Heart left ventricle (tissue), 13 donors: ENCODE data around the gene ZSWIM2.

Experiments
- CTCF ChIP-seq, 12 donors: fragments of 200-600 bp; sonication (generic) in 4 of 12; IDR thresholded peaks; one replicate each; pipeline versions ENCODE4 v1.5.0 to v1.8.0; 2018 to 2022; ENCODE audit warnings: antibody characterized with exemption in 12 of 12, mild to moderate bottlenecking in 5 of 12
- POLR2A ChIP-seq, 2 donors: fragments of 450-650 bp; IDR thresholded peaks; one replicate each; pipeline ENCODE4 v1.6.1; 2017; ENCODE audit warnings: antibody characterized with exemption in 2 of 2, mild to moderate bottlenecking in 2 of 2, moderate library complexity in 2 of 2
- donor health status: ischemic (EF 13 %, LVEDD 7.1; RV severe dilation, severe dysfunction).
- donor health status: DM: no; HTN: yes; CAD: no.
- donor health status: DM: no; HTN: no; CAD: no.
- donor health status: ischemic (EF 25% LVEDD 6.9; RV normal size, moderate dysfunction).
- donor health status: ischemic (EF 25% LVEDD 5.7; RV mildly dilated, moderate dysfunction).
- donor health status: ischemic (EF 35%, LVEDD 5.7; RV mildly dilated, moderate dysfunction).
- donor health status: nonischemic (EF 11% LVEDD 7.7; RV severe dilation, severe dysfunction).
- donor health status: DM: yes; HTN: yes; CAD: no.
- donor health status: PGD.
- donor health status: ischemic (EF 29% LVEDD 5.4; RV normal size, mild dysfunction).
- donor health status: nonischemic (EF 23%, LVEDD 6.1; RV moderate dilation, normal function).

DNA sequence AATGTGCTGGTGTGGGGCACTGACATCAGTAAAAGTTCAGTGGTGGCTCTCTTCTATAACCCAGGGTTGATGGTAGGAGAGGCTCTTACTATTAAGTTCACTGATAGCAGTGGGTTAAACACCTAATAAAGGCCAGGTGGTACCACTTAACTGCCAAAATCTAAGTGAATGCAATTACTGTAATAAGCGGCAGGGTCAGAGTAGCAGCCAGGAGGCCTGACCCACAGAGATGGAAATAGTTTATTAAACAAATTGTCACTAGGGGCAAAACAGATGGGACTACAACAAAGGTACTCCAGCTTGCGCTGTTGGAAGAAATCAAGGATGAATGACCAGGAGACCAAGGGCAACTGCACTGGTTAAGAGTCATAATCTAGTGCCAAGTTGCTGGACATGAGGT lies 26.6 kb downstream of the ZSWIM2 start:
- TF ChIP-seq POLR2A (IDR thresholded peaks at IDR 0.05) (no peak), CTCF (IDR thresholded peaks at IDR 0.05) (no peak)
